Stimulated activated CD8-positive, alpha-beta memory T cell treated with anti-CD3 and anti-CD28 coated beads, Interleukin-4, amount 100 ng/mL, for 1 hour (primary cell): Measurements from ENCODE around the gene IAH1.

Source experiments
- DNase-seq, 2 donors: peaks; one replicate each; pipeline ENCODE4 v3.0.0-alpha.2; 2020; ENCODE audit warnings: low read depth in 2 of 2, low spot score in 1 of 2

IAH1 gene

GRCh38 chr2:9527995-9528787 is 53.8 kb downstream of the IAH1 start:
- DNase-seq: no peak

- no peak for DNase-seq
These were observed 58.1 kb downstream of the IAH1 start for GRCh38 chr2:9532421-9532820.

GRCh38 chr2:9533663-9534062 is 59.3 kb downstream of the IAH1 start:
- DNase-seq: no peak

GRCh38 chr2:9535177-9535576 is 60.8 kb downstream of the IAH1 start:
- no peak for DNase-seq

- DNase-seq: no peak
These were observed 62.2 kb downstream of the IAH1 start for GRCh38 chr2:9536504-9536903.

GRCh38 chr2:9538000-9538507 is 63.7 kb downstream of the IAH1 start:
- no peak for DNase-seq
